ENCODE measurements around the gene C10orf67.
"Not testable (repeated sequence)": the region's sequence is repeated elsewhere in the genome, so short reads cannot be mapped to it uniquely, and the experiment has no call there.

The C10orf67 gene

GRCh38 chr10:23370106-23370505 lies 25.5 kb upstream of the C10orf67 start:
- H3K4me1 ChIP-seq (ENCODE audit: insufficient read depth, low read length), result no peaks in the 10 kb centered on the region
- no peaks in the 10 kb centered on the region for H3K27me3 ChIP-seq (ENCODE audit: insufficient read depth, low read length)
- no peaks in the 10 kb centered on the region for H3K36me3 ChIP-seq (ENCODE audit: insufficient read depth, low read length)
- H3K9me3 ChIP-seq (ENCODE audit: low read length), result no peaks in the 10 kb centered on the region
- H2AFZ ChIP-seq (ENCODE audit: low read depth, low read length), result no peak overlapping the region
- H3K4me3 ChIP-seq (ENCODE audit: low read length), result no peak overlapping the region

- Histone ChIP-seq H3K4me3 (ENCODE audit: low read length) (no peak overlapping the region), H3K36me3 (ENCODE audit: insufficient read depth, low read length) (no peaks in the 10 kb centered on the region), H3K4me1 (ENCODE audit: insufficient read depth, low read length) (no peaks in the 10 kb centered on the region), H2AFZ (ENCODE audit: low read depth, low read length) (no peak overlapping the region), H3K9me3 (ENCODE audit: low read length) (no peaks in the 10 kb centered on the region), H3K27me3 (ENCODE audit: insufficient read depth, low read length) (no peaks in the 10 kb centered on the region)
Observed at GRCh38 chr10:23368816-23369640, 24.4 kb upstream of the C10orf67 start.

GRCh38 chr10:23367896-23368595 lies 23.4 kb upstream of the C10orf67 start:
- Histone ChIP-seq H3K36me3 (ENCODE audit: insufficient read depth, low read length) (no peaks in the 10 kb centered on the region), H3K27me3 (ENCODE audit: insufficient read depth, low read length) (no peaks in the 10 kb centered on the region), H2AFZ (ENCODE audit: low read depth, low read length) (no peak overlapping the region), H3K4me1 (ENCODE audit: insufficient read depth, low read length) (no peaks in the 10 kb centered on the region), H3K9me3 (ENCODE audit: low read length) (no peaks in the 10 kb centered on the region), H3K4me3 (ENCODE audit: low read length) (no peak overlapping the region)

- not testable (repeated sequence) for H3K9me3 ChIP-seq (ENCODE audit: low read length); H3K4me3 ChIP-seq (ENCODE audit: low read length); H3K36me3 ChIP-seq (ENCODE audit: insufficient read depth, low read length); H3K4me1 ChIP-seq (ENCODE audit: insufficient read depth, low read length); H3K27me3 ChIP-seq (ENCODE audit: insufficient read depth, low read length); H2AFZ ChIP-seq (ENCODE audit: low read depth, low read length)
Observed at GRCh38 chr10:23365417-23366030, 20.9 kb upstream of the C10orf67 start.

- no peaks in the 10 kb centered on the region for H3K36me3 ChIP-seq (ENCODE audit: insufficient read depth, low read length)
- no peaks in the 10 kb centered on the region for H3K4me1 ChIP-seq (ENCODE audit: insufficient read depth, low read length)
- peaks cover 4% of the 10 kb centered on the region for H3K27me3 ChIP-seq (ENCODE audit: insufficient read depth, low read length)
- no peak overlapping the region for H3K4me3 ChIP-seq (ENCODE audit: low read length)
- no peaks in the 10 kb centered on the region for H3K9me3 ChIP-seq (ENCODE audit: low read length)
- H2AFZ ChIP-seq (ENCODE audit: low read depth, low read length), result no peak overlapping the region
Observed at GRCh38 chr10:23364378-23364777, 19.8 kb upstream of the C10orf67 start.

GRCh38 chr10:23363793-23364135 lies 19.2 kb upstream of the C10orf67 start:
- no peak overlapping the region for H2AFZ ChIP-seq (ENCODE audit: low read depth, low read length)
- no peaks in the 10 kb centered on the region for H3K4me1 ChIP-seq (ENCODE audit: insufficient read depth, low read length)
- no peaks in the 10 kb centered on the region for H3K36me3 ChIP-seq (ENCODE audit: insufficient read depth, low read length)
- H3K4me3 ChIP-seq (ENCODE audit: low read length), result no peak overlapping the region
- H3K27me3 ChIP-seq (ENCODE audit: insufficient read depth, low read length), result peaks cover 4% of the 10 kb centered on the region
- H3K9me3 ChIP-seq (ENCODE audit: low read length), result no peaks in the 10 kb centered on the region

GRCh38 chr10:23362879-23363792 lies 18.5 kb upstream of the C10orf67 start:
- Histone ChIP-seq H2AFZ (ENCODE audit: low read depth, low read length) (no peak overlapping the region), H3K9me3 (ENCODE audit: low read length) (no peaks in the 10 kb centered on the region), H3K27me3 (ENCODE audit: insufficient read depth, low read length) (peaks cover 4% of the 10 kb centered on the region), H3K4me1 (ENCODE audit: insufficient read depth, low read length) (no peaks in the 10 kb centered on the region), H3K36me3 (ENCODE audit: insufficient read depth, low read length) (no peaks in the 10 kb centered on the region), H3K4me3 (ENCODE audit: low read length) (no peak overlapping the region)

GRCh38 chr10:23362069-23362830 lies 17.7 kb upstream of the C10orf67 start:
- peaks cover 4% of the 10 kb centered on the region for H3K27me3 ChIP-seq (ENCODE audit: insufficient read depth, low read length)
- no peak overlapping the region for H2AFZ ChIP-seq (ENCODE audit: low read depth, low read length)
- no peaks in the 10 kb centered on the region for H3K4me1 ChIP-seq (ENCODE audit: insufficient read depth, low read length)
- H3K4me3 ChIP-seq (ENCODE audit: low read length), result no peak overlapping the region
- no peaks in the 10 kb centered on the region for H3K36me3 ChIP-seq (ENCODE audit: insufficient read depth, low read length)
- H3K9me3 ChIP-seq (ENCODE audit: low read length), result no peaks in the 10 kb centered on the region

- no peak overlapping the region for H2AFZ ChIP-seq (ENCODE audit: low read depth, low read length)
- H3K4me1 ChIP-seq (ENCODE audit: insufficient read depth, low read length), result no peaks in the 10 kb centered on the region
- H3K9me3 ChIP-seq (ENCODE audit: low read length), result no peaks in the 10 kb centered on the region
- no peak overlapping the region for H3K4me3 ChIP-seq (ENCODE audit: low read length)
- peaks cover 4% of the 10 kb centered on the region for H3K27me3 ChIP-seq (ENCODE audit: insufficient read depth, low read length)
- H3K36me3 ChIP-seq (ENCODE audit: insufficient read depth, low read length), result no peaks in the 10 kb centered on the region
Observed at GRCh38 chr10:23361665-23362064, 17.1 kb upstream of the C10orf67 start.

- Histone ChIP-seq H2AFZ (ENCODE audit: low read depth, low read length) (no peak overlapping the region), H3K4me3 (ENCODE audit: low read length) (no peak overlapping the region), H3K27me3 (ENCODE audit: insufficient read depth, low read length) (peaks cover 4% of the 10 kb centered on the region), H3K9me3 (ENCODE audit: low read length) (no peaks in the 10 kb centered on the region), H3K36me3 (ENCODE audit: insufficient read depth, low read length) (no peaks in the 10 kb centered on the region), H3K4me1 (ENCODE audit: insufficient read depth, low read length) (no peaks in the 10 kb centered on the region)
Observed at GRCh38 chr10:23359692-23360380, 15.2 kb upstream of the C10orf67 start.

- Histone ChIP-seq H3K36me3 (ENCODE audit: insufficient read depth, low read length) (no peaks in the 10 kb centered on the region), H3K9me3 (ENCODE audit: low read length) (no peaks in the 10 kb centered on the region), H2AFZ (ENCODE audit: low read depth, low read length) (no peak overlapping the region), H3K4me3 (ENCODE audit: low read length) (no peak overlapping the region), H3K4me1 (ENCODE audit: insufficient read depth, low read length) (no peaks in the 10 kb centered on the region), H3K27me3 (ENCODE audit: insufficient read depth, low read length) (peaks cover 4% of the 10 kb centered on the region)
Observed at GRCh38 chr10:23358357-23358756, 13.8 kb upstream of the C10orf67 start.

All from neuron (in vitro differentiated cells).